Kidney tubule cell (primary cell): ENCODE data around the gene ICAM2.
"Not testable (repeated sequence)": the region's sequence is repeated elsewhere in the genome, so short reads cannot be mapped to it uniquely, and the experiment has no call there.

Experiments
- DNase-seq: peaks from one replicate; pipeline ENCODE4 v3.0.0-alpha.2; 2018; ENCODE audit warnings: low spot score

ICAM2 gene

DNA sequence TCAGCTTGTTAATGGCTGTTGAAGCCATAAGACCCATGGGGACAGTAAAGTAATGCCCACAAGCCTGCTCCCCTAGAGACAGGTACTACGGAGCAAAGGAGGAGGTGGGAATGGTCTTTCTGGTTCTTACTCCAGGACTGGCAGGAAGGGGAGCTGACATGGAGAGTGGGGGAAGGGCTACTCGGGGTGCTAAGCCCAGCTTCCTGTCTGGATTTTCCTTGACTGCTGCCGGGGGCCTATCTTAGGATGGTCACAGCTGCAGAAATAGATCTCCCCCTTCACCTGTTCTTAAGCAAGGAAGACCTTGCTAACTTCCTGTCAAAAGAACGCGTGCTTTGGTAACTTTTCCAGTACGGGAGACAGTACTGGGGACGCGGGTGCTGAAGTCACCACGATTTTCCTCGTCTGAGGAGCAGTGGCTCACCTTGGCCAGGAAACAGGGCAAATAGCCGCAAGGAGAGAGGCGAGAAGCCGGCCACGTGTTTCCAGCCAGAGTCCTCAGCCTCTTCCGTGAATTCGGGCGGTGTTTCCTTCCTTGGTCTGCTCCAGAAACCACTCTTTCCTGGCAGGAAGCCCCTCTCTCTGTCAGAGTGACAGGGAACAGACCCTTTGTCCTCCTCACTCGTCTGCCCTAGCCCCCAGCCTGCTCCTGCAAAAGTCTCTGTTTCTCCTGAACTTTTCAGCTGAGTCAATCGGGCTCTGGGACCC, 22.9 kb downstream of the ICAM2 start:
- DNase-seq: no peak

DNA sequence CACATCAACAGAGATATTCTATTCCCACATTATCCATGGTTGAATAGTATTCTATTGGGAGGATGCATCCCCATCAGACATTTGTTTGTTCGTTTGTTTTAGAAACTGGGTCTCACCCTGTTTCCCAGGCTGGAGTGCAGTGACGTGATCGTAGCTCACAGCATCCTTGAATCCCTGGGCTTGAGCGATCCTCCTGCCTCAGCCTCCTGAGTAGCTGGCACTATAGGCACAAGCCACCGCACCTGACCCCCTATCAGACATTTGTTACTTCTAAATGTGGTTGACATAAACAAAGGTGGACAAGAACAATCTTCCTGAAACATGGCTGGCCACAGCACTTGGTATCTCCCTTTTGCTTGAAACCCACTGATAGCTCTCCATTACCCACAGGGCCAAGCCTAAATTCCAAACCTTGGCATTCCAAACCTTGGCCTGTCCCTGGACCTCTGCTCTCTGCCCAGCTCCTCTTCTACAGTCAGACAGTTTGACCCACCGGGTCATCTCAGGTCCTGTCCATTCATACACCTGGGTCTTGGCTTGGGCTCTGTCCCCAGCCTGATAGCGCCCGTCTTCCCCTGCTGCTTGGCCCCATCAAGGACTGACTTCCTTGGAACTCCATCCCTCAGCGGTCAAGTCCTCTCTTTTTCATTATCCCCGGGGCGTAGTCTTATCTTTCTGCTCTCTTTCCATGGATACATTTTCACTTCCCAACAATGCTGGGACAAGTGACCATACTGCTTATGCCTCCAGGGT, 23.8 kb downstream of the ICAM2 start:
- no peak for DNase-seq

DNA sequence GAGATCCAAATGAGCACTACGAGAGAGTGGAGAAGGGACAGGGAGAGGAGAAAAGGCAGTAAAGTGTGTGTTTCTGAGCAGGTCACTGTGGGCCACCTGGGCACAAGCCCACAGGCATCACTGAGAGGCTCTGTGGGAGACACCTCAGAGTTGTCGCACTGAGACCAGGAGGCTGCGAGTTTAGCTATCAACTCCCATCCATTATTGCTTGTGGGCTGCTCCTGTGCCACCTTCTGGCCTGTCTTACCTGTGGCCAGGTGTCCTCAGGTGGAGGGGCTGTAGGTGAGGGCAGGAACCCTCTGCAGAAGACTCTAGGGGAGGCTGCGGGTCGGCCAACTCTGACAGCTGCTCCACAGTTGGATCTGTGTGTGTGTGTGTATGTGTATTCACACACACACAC, 24.8 kb downstream of the ICAM2 start:
- DNase-seq: no peak

DNA sequence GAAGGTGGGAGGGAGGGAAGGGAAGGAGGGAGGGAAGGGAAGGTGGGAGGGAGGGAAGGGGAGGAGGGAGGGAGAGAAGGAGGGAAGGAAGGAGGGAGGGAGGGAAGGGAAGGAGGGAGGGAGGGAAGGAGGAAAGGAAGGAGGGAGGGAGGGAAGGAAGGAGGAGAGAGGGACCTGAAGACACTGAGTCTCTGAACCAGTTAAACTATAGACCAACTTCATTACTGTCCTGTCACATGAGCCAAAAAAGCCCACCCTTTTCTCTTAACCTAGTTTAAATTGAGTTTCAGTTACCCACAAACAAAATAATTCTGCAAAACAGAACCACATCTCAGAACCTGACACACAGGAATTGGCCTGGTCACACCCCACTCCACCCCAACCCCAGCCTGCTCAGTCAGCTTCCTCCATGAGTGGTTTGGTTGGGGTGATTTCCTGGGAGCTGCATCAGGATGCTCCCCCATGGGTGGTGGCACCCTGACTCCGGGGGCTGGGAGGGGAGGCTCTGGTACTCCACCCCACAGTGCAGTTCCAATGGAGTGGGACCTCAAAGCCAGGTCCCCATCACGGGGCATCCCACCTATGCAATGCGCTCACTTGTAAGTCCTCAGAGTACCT, 27.0 kb downstream of the ICAM2 start:
- no peak for DNase-seq

DNA sequence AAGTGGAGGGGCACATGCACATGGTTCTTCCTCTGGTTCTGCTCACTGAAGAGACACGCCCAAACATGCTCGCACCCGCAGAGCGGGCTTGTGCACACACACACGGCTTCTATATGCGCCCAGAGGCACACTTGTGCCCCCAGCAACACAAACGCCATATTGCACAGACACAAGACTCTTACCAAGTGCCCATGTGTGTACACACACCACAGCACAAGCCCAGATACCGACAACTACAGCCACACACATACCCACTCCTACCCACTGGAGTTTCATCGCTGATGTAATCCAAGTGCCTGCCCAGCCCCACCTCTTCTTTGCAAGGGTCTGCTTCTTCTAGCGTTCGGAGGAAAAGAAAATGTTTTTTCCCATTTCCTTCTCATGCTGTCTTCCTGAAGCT, 28.8 kb downstream of the ICAM2 start:
- no peak for DNase-seq

DNA sequence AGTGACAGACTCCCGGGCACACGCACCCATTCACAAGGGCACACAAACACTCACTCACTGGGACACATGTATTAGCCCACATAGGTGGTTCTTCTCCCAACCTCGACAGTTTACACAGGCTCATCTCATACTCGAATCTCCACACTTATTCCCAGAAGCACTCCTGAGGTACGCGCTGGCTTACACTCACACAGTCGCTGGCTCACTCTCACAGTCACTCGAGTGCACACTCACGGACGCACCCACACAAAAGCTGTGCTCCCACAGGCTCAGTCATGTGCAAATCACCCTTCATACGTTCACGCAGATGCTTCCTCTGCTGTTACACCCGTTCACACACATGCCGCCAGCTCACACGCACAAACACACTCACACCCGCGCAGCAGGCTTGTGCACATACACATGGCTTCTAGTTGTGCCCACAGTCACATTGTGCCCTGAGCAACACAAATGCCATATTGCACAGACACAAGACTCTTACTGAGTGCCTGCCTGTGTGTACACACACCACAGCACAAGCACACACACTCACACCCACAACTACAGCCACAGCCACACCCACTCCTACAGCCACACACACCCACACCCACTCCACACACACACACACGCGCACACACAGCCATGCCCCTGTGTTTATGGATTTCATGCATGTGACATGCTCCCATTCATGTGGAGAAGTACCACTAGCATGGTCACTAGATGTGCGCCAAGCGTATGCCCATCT, 30.6 kb downstream of the ICAM2 start:
- DNase-seq: no peak

DNA sequence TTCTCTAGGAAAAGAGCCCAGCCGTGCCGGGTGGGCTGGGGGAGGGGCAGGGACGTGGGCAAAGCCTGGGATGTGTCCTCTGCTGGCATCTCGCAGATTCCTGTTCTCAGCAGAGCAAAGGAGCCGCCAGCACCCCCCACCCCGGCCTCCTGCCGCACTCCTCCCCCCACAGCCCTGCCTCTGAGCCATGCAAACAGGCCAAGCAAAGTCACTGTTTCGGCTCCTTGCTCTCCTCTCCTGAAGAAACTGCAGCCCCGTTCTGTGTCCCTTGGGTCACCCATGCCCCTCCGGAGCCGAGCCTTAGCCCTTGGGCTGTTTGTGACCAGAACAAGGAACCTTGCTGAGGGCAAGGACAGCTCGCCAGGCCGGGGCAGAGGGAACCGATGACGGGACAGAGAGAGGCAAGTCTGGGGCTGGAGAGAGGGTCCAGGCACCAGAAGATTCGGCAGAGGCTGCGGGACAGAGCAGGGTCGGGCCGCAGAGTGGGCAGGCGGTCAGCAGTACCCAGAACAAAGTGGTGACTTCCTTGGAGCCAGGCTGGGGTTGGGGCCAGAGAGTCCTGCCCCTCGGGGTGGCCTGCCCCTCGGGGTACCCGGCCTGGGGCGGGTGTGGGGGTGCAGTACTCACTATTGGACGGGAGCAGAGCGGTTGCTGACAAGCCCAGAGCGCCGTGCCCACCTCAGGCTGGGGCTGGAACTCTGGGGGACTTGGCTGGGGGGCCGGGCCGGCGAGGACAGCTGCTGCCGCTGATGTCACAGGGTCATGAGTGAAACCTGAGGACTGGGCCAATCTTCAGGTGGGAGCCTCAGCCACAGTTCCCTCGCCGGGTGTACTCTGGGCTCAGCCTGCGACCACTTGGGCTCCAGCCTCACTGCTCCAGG, 31.5 kb downstream of the ICAM2 start:
- no peak for DNase-seq

DNA sequence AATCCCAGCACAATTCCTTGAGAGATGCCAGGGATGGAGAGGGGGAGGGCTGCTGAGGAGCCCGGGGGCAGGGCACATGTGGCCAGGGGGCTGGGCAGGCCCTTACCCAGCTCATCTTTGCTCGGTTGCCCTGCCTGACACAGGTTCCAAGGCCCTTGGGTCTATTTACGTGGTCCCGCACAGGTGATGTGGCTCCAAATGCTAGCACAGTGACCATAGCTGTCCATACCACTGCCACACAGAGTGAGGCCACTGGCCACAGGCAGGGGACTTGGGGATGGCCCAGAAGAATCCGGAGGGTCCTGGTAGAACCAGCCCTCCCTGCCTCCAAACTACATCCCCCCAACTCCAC, 32.3 kb downstream of the ICAM2 start:
- no peak for DNase-seq

DNA sequence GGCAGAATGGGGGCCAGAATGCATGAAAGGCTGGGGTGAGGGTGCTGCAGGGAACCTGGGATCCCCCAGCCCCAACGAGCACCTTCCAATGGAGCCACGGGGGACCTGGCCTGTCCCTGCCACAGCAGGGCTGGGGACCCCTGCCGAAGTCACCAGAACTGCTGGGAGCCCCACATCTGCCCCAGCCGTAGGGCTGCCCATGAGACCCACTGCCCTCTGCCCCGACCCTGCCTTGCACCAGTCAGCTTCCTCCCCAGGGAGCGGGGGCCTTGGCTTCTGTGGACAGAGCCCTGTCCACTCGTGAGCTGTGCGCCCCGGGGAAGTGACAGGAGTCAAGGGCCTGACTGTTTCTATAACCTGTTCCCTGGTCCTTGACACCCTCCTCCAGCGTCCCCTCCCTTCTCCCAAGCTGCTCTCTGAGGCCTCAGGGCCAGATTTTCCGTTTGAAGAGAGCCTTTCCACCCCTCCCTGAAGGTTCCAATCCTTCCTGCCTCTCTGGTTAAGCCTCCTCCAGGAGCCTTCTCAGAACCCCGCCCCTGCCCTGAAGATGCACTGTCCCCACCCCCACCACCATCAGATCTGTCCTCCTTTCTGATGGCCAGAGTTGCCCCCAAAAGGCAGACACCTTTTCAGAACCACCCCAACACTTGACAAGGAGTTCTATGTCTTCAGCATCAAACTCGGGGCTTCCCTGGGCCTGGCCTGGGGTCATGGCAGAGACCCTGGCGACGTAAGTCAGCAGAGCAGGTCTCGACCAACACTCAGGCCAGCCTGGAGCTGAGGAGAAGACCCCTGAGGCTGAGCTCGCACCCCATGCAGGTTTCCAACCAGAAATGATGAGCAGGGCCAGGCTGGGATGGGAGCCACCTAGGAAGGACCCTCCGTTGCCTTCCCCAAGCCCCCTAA, 33.0 kb downstream of the ICAM2 start:
- DNase-seq: no peak

DNA sequence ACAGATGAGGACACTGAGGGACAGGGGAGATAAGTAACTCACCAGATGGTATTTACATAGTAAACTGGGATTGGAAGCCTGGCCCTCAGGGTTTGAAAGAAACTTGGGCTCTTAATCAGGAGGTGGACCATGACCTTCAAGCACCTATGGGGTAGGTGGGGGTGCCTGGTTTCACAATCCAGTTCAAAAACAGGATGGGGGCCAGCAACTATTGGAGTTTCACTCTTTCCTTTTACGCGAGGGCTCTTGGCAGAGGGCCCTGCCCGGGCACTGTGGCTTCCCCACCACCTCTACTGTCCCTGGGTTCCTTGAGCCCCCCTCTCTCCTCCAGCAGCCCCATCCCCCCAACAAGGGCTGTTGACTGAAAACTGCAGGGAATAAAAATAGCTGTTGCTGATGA, 33.6 kb downstream of the ICAM2 start:
- DNase-seq: no peak

DNA sequence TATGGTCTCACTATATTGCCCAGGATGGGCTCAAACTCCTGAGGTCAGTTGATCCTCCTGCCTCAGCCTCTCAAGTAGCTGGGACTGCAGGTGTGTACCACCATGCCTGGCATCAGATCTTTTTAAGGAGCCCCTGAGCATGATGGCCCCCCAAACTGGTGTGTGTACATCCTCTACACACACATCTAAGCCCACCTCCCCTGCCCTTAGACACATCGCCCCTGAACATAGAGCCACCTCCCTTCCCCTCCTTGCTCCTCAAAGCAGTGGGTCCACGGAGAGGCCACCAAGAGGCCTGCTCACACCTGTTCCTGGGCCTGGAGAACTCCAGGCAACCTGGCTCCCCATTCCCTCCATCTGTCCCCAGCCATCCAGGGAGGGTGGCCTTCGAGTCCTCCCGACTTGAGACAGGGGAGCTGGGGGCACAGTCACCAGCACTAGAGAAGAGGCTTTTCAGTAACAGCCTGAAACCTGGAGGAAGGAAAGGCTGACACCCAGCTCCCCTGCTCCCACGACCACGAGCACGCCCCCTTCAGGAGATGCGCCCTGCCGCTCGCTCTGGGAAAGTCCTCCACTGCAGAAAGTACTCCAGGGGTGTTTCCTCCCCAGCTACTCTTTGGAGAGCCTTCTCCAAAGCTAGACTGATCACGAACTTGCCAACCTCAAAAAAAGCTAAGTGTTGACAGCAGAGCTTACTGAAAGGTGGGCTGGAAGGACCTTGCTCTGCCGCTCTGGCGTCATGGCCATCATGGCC, 34.9 kb downstream of the ICAM2 start:
- DNase-seq: no peak

DNA sequence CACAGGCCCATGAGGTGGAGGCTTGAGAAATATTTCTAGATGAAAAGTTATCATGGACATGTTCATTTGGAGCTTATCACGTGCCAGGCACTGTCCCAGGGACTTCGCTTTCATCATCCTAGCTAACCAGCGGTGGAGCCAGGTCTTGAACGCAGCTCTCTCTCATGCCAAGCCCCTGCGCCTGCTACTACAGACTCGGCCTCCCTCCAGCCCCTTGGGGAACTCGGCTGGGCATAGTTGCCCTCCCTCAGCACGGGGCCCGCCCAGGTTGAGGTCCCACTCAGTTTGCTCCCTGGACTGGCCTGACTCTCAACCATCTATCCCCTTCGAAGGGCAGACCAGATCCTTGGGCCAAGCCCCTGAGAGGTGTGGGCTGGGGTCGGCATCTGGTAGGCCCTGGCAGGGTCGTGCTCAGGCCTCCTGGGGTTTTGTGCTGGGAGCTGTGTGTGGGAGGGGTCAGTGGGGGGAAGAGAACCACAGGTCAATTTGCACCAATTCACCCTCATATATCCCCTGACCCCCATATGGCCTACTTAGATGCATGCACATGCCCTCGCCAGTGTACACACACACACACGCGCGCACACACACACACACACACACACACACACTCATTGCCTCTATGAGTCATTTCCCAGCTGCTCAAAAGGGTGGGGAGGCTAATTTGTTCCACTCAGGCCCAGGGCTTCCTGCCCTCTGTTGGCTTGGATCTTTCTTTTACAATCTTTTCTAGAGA, 35.6 kb downstream of the ICAM2 start:
- peak; percentile 76 for DNase-seq

DNA sequence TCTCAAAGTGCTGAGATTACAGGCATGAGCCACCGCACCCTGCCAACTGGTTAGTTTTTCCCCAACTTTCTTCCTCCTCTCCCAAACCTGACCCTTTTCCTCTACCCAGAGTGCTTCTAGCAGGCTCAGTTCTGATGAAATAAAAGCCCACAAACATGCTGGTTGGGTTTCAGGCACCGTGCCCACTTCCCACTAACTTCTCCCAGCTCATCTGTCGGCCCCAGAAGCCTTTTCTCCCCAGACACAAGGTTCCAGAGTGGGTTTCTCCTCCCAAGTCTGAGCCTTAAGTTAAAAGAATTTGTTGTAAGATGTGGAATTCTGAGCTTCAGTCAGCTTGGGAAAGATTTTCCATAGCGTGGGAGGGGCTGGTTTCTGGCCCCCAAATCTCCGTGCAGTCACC, 36.2 kb downstream of the ICAM2 start:
- DNase-seq: no peak

DNA sequence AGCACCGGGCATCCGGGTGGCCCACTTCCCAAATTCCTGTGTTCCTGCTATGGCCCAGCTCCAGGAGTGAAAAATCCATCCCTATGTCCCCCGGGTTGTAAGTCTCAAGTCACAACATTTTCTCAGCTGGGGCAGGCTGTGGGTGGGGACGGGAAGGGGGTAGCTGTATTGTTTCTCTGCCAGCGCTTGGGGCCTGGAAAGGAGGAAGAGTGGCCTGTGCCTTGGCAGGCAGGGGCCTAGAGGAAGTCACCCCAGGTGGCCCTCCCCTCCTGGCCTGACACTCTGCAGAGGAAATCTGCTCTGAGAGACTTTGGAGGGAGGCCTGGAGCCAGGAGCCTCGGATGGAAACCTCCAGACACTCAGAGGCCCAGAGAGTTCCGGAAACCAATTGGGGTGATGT, 37.1 kb downstream of the ICAM2 start:
- no peak for DNase-seq

DNA sequence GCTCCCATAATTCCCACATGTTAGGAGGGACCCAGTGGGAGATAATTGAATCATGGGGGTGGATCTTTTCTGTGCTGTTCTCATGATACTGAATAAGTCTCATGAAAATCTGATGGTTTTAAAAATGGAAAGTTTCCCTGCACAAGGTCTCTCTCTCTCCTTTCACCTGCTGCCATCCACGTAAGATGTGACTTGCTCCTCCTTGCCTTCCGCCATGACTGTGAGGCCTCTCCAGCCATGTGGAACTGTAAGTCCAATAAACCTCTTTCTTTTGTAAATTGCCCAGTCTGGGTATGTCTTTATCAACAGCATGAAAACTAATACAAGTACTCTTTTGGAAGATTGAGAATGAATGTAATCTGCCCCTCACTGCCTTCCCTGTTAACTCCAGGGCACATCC, 37.8 kb downstream of the ICAM2 start:
- not testable (repeated sequence) for DNase-seq

DNA sequence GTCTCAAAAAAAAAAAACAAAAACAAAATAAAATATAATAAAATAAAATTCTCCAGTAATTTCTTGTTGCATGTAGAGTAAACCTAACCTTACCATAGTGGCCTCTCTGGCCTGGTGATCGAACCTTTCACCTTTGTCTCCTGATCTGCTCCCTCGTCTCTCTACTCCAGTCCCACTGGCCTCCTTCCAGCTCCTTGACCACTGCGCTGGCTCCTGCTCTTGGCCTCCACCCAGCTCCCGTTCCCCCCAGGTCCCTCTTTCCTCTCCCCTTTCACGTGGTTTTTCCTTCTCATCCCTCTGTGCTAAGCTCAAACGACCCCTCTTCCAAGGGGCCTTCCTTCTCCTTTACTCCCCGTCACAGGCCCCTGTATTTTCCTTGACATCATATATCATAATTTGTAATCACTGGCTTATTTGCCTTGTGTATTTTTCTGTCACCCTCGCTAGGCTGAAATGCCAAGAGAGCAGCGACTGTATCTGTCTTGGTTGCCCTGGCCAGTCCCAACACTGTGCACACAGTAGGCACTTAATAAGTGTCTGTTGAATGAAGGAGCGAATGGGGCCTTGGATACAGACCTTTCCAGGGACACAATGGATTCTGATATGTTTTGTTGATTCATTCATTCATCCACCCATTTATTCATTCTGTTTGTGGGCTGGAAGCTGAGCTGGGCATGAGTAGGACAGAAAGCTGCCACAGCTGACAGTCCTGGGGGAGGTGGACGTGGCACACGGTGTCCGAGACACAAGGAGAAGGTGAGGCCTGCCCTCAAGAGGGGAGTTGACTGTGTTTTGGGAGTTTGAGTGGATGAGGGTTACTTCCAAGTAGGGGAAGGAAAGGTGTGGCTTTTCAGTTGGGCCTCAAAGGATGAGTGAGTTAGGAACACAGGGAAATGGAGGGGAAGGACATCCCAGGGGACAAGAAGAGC, 41.9 kb downstream of the ICAM2 start:
- DNase-seq: no peak

DNA sequence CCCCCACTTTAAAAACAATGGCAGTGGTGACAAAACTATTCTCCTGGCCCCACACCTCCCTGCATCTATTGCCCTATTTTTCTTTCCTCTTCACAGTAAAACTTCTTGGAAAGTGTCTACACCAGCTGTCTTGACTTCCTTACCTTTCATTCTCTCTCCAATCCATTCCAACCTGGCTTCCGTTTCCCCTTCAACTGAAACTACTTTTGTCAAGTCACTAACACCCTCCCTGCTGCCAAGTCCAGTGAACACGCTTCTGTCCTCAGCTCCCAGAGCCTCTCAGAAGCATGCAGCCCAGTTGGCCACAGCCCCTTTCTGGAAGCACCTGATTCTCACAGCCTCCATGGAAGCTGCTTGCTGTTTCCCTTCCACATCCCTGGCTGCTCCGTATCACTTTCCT, 43.7 kb downstream of the ICAM2 start:
- DNase-seq: no peak

DNA sequence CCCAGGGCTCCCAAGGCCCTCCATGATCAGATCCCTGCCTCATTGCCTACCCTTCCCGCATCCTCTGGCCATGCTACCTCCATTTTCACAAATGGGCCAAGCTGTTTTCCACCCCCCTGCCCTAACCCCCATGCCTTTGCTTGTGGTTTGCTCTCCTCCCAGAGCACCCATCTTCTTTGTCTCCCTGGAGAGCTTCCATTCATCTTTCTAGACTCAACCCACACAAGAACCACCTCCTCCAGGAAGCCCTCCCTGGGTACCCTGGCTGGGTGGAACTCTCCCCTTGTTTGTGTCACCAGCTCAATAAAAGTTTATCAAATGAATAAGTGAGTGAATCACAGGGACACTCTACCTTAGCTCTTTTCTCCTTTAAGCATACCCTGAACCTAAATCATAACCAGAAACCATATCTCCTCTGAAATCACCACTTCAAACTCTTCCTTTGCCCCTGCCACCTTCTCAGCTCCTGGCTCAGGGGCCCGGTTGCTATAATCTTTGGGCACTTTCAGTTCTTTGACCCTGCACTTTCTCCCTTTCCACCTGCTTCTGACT, 44.8 kb downstream of the ICAM2 start:
- DNase-seq: no peak
